T-helper 2 cell treated with Interferon-gamma antibody and Interleukin-4, amounts not matched to agents 100 ng/mL and 5 ng/mL, for 36 hours (primary cell): Measurements from ENCODE around the gene PAQR5. TPM values are rescaled to one million over a fixed set of nuclear protein-coding genes. Genes with fewer than 3 reads are reported as not detected.

ENCODE experiments used
- intact Hi-C: fragments of 100-400 bp; cut with micrococcal nuclease; formaldehyde crosslinking; loops from one replicate; pipeline ENCODE4 v1.15.1; 2023
- total RNA-seq: library from RNA; stranded (reverse); gene quantifications from 2 replicates; pipeline ENCODE4 v1.2.3, GENCODE V29; 2022

The PAQR5 gene
- total RNA-seq, 1 donor from 2014 or later: not detected

GRCh38 chr15:69390575-69390974, 91.9 kb downstream of the PAQR5 start:
- intact Hi-C loops: no loop called here

GRCh38 chr15:69391046-69391757, 92.5 kb downstream of the PAQR5 start:
- intact Hi-C loops: no loop called here

- intact Hi-C loops: no loop called here
Measured at GRCh38 chr15:69392352-69392751, 93.6 kb downstream of the PAQR5 start.

GRCh38 chr15:69393831-69394491, 95.2 kb downstream of the PAQR5 start:
- intact Hi-C loops: loop anchor here (2.0 kb wide), 1 partner anchor 335 kb away; no protein-coding TSS in a partner anchor

GRCh38 chr15:69394556-69395282, 96.0 kb downstream of the PAQR5 start:
- intact Hi-C loops: loop anchor here (2.0 kb wide), 1 partner anchor 336 kb away; no protein-coding TSS in a partner anchor

- intact Hi-C loops: loop anchor here (2.0 kb wide), 1 partner anchor 337 kb away; no protein-coding TSS in a partner anchor
Measured at GRCh38 chr15:69395460-69395859, 96.7 kb downstream of the PAQR5 start.

- intact Hi-C loops: loop anchor here (2.0 kb wide), 1 partner anchor 337 kb away; no protein-coding TSS in a partner anchor
Measured at GRCh38 chr15:69395991-69396390, 97.3 kb downstream of the PAQR5 start.

GRCh38 chr15:69398491-69398891, 99.8 kb downstream of the PAQR5 start:
- intact Hi-C loops: no loop called here

- intact Hi-C loops: no loop called here
Measured at GRCh38 chr15:69400850-69401249, 102.1 kb downstream of the PAQR5 start.

- intact Hi-C loops: no loop called here
Measured at GRCh38 chr15:69402816-69403215, 104.1 kb downstream of the PAQR5 start.

GRCh38 chr15:69403594-69403993, 104.9 kb downstream of the PAQR5 start:
- intact Hi-C loops: no loop called here

GRCh38 chr15:69405110-69405509, 106.4 kb downstream of the PAQR5 start:
- intact Hi-C loops: no loop called here

GRCh38 chr15:69407719-69408400, 109.1 kb downstream of the PAQR5 start:
- intact Hi-C loops: no loop called here

- intact Hi-C loops: no loop called here
Measured at GRCh38 chr15:69408841-69409240, 110.1 kb downstream of the PAQR5 start.

GRCh38 chr15:69410248-69410874, 111.6 kb downstream of the PAQR5 start:
- intact Hi-C loops: no loop called here

GRCh38 chr15:69412274-69412673, 113.6 kb downstream of the PAQR5 start:
- intact Hi-C loops: no loop called here

GRCh38 chr15:69412701-69413100, 114.0 kb downstream of the PAQR5 start:
- intact Hi-C loops: no loop called here

- intact Hi-C loops: loop anchor here (1.0 kb wide), 2 partner anchors 29 to 38 kb away; partner anchors contain the start of gene RPLP1
Measured at GRCh38 chr15:69413822-69414700, 115.3 kb downstream of the PAQR5 start, which contains the start of gene KIF23. Gene KIF23, plus strand, starts transcription at chr15:69414349. Its CDS starts 117 bp downstream, at chr15:69414466.

GRCh38 chr15:69414701-69415167, 116.0 kb downstream of the PAQR5 start:
- intact Hi-C loops: loop anchor here (1.0 kb wide), 2 partner anchors 29 to 38 kb away; partner anchors contain the start of gene RPLP1
